H1 (cell line): ENCODE results near the gene AAK1. TPM values are rescaled to one million over a fixed set of nuclear protein-coding genes. Genes with fewer than 3 reads are reported as not detected.

Experiments used
- CTCF ChIA-PET: fragments of 300-600 bp; sonication (Branson Sonifier 250); formaldehyde crosslinking; loops from one replicate; lab custom pipeline; 2021; ENCODE audit not compliant: partially characterized antibody; lab: Charles Lee
- POLR2A ChIA-PET: fragments of 300-600 bp; sonication (Branson Sonifier 250); formaldehyde crosslinking; loops from one replicate; lab custom pipeline; 2021; ENCODE audit warnings: inconsistent platforms; ENCODE audit not compliant: partially characterized antibody; lab: Charles Lee
- DNase-seq, 2 experiments: peaks; one replicate each; pipeline versions ENCODE4 v3.0.0 to v3.0.0-alpha.2; 2010 to 2022; ENCODE audit warnings: low spot score in 2 of 2, low read depth in 1 of 2, mixed read lengths in 1 of 2
- FAIRE-seq: peaks from 2 replicates; lab custom pipeline; 2011; peaks lifted over from hg19 to GRCh38; lab: Jason Lieb, UNC
- H2AFZ ChIP-seq: 2 replicates; pipeline ENCODE4 v1.8.1; 2012; ENCODE audit warnings: low read length, inconsistent platforms
- H2AK5ac ChIP-seq: 2 replicates; pipeline ENCODE4 v1.6.1; 2013; ENCODE audit warnings: low read depth, low read length
- H2BK120ac ChIP-seq: replicated peaks from 2 replicates; pipeline ENCODE3; 2013; ENCODE audit warnings: low read depth, low read length, inconsistent platforms
- H2BK12ac ChIP-seq: 2 replicates; pipeline ENCODE4 v1.6.1; 2013; ENCODE audit warnings: low read depth, low read length
- H2BK15ac ChIP-seq: 2 replicates; pipeline ENCODE4 v1.6.1; 2013; ENCODE audit warnings: low read length
- H2BK20ac ChIP-seq: 2 replicates; pipeline ENCODE4 v1.6.1; 2013; ENCODE audit warnings: low read length
- H2BK5ac ChIP-seq: 2 replicates; pipeline ENCODE4 v1.6.1; 2013; ENCODE audit warnings: low read depth, low read length
- H3K14ac ChIP-seq: 2 replicates; pipeline ENCODE4 v1.6.1; 2013; ENCODE audit warnings: inconsistent platforms; ENCODE audit not compliant: insufficient read length
- H3K18ac ChIP-seq: 2 replicates; pipeline ENCODE4 v1.6.1; 2013; ENCODE audit warnings: low read length; ENCODE audit errors: extremely low read depth
- H3K23ac ChIP-seq: 2 replicates; pipeline ENCODE4 v1.6.1; 2013; ENCODE audit warnings: inconsistent platforms; ENCODE audit not compliant: insufficient read length
- H3K23me2 ChIP-seq: 2 replicates; pipeline ENCODE4 v1.6.1; 2013; ENCODE audit warnings: low read depth, low read length
- H3K27ac ChIP-seq: 2 replicates; pipeline ENCODE4 v1.6.1; 2011; ENCODE audit warnings: low read depth, low read length, inconsistent platforms
- H3K27me3 ChIP-seq, 4 experiments: replicated peaks in 1 of 4; 1 replicate in 1 of 4; 2 replicates in 3 of 4; pipeline versions ENCODE4 v1.6.1 to v1.8.1; 2011 to 2013; ENCODE audit warnings: low read length in 3 of 4, mild to moderate bottlenecking in 3 of 4, inconsistent platforms in 2 of 4, mixed read lengths in 2 of 4, moderate library complexity in 1 of 4; ENCODE audit not compliant: control insufficient read depth in 3 of 4, insufficient read depth in 3 of 4; ENCODE audit errors: extremely low read depth in 1 of 4
- H3K36me3 ChIP-seq, 4 experiments: 2 replicates each; pipeline versions ENCODE4 v1.6.1 to v1.8.1; 2011 to 2013; ENCODE audit warnings: mild to moderate bottlenecking in 4 of 4, low read length in 3 of 4, moderate library complexity in 2 of 4, control low read depth in 1 of 4, inconsistent platforms in 1 of 4; ENCODE audit not compliant: insufficient read depth in 4 of 4, control insufficient read depth in 2 of 4
- H3K4ac ChIP-seq: replicated peaks from 2 replicates; pipeline ENCODE3; 2013; ENCODE audit warnings: low read length, low read depth, mixed read lengths, inconsistent platforms; ENCODE audit not compliant: insufficient read length
- H3K4me1 ChIP-seq, 4 experiments: replicated peaks in 1 of 4; 1 replicate in 1 of 4; 2 replicates in 3 of 4; pipeline versions ENCODE4 v1.6.1 to v1.8.1; 2011 to 2013; ENCODE audit warnings: low read length in 3 of 4, inconsistent platforms in 2 of 4, mixed read lengths in 1 of 4; ENCODE audit not compliant: insufficient read depth in 4 of 4, control insufficient read depth in 3 of 4
- H3K4me2 ChIP-seq, 2 experiments: 2 replicates each; pipeline versions ENCODE4 v1.6.1 to v1.8.1; 2011 to 2013; ENCODE audit warnings: low read depth in 2 of 2, low read length in 2 of 2, control low read depth in 1 of 2, inconsistent platforms in 1 of 2, mild to moderate bottlenecking in 1 of 2; ENCODE audit not compliant: insufficient read depth in 1 of 2
- H3K4me3 ChIP-seq, 4 experiments: fragments of 200-600, 300-600 bp in 1 of 4; sonication (generic), shearing (Covaris generic), sonication (Bioruptor Twin) in 1 of 4; 2 replicates each; pipeline versions ENCODE4 v1.5.1 to v1.8.1; 2011 to 2016; ENCODE audit warnings: low read length in 4 of 4, low read depth in 3 of 4, control low read depth in 2 of 4, inconsistent platforms in 2 of 4, mild to moderate bottlenecking in 2 of 4, mixed read lengths in 1 of 4, moderate library complexity in 1 of 4; ENCODE audit not compliant: insufficient read depth in 2 of 4; ENCODE audit errors: extremely low read depth in 1 of 4
- H3K56ac ChIP-seq: replicated peaks from 2 replicates; pipeline ENCODE3; 2013; ENCODE audit warnings: low read depth, mild to moderate bottlenecking, mixed read lengths, low read length, inconsistent platforms; ENCODE audit not compliant: insufficient read length
- H3K79me1 ChIP-seq: 2 replicates; pipeline ENCODE4 v1.6.1; 2013; ENCODE audit warnings: low read depth, low read length, control low read depth
- H3K79me2 ChIP-seq, 2 experiments: 2 replicates each; pipeline versions ENCODE4 v1.6.1 to v1.8.1; 2012 to 2013; ENCODE audit warnings: low read length in 2 of 2, mild to moderate bottlenecking in 2 of 2, inconsistent platforms in 1 of 2; ENCODE audit not compliant: insufficient read depth in 2 of 2, control insufficient read depth in 1 of 2
- H3K9ac ChIP-seq, 4 experiments: replicated peaks in 1 of 4; 1 replicate in 1 of 4; 2 replicates in 3 of 4; pipeline versions ENCODE4 v1.6.1 to v1.8.1; 2011 to 2013; ENCODE audit warnings: low read depth in 3 of 4, low read length in 3 of 4, control low read depth in 2 of 4, mild to moderate bottlenecking in 2 of 4, moderate library complexity in 2 of 4, inconsistent platforms in 1 of 4; ENCODE audit errors: extremely low read depth in 1 of 4
- H3K9me3 ChIP-seq, 2 experiments: 2 replicates each; pipeline versions ENCODE4 v1.6.1 to v1.8.1; 2012 to 2013; ENCODE audit warnings: mild to moderate bottlenecking in 2 of 2, moderate library complexity in 2 of 2, control low read depth in 1 of 2, inconsistent platforms in 1 of 2, low read depth in 1 of 2, low read length in 1 of 2, mixed read lengths in 1 of 2; ENCODE audit not compliant: insufficient read depth in 2 of 2
- H4K20me1 ChIP-seq, 2 experiments: replicated peaks in 1 of 2; 2 replicates each; pipeline versions ENCODE3 to v1.8.1; 2011 to 2013; ENCODE audit warnings: inconsistent platforms in 2 of 2, low read length in 2 of 2, mild to moderate bottlenecking in 1 of 2; ENCODE audit not compliant: insufficient read depth in 2 of 2, control insufficient read depth in 1 of 2
- H4K5ac ChIP-seq: 2 replicates; pipeline ENCODE4 v1.6.1; 2013; ENCODE audit warnings: low read length, low read depth, mixed read lengths, inconsistent platforms; ENCODE audit not compliant: insufficient read length
- H4K8ac ChIP-seq: 2 replicates; pipeline ENCODE4 v1.8.0; 2013; ENCODE audit warnings: mild to moderate bottlenecking, moderate library complexity, low read length, inconsistent platforms; ENCODE audit not compliant: insufficient read depth; ENCODE audit errors: extremely low read depth
- H4K91ac ChIP-seq: replicated peaks from 2 replicates; pipeline ENCODE3; 2013; ENCODE audit warnings: low read length, mixed read lengths, inconsistent platforms; ENCODE audit not compliant: insufficient read length
- BACH1 ChIP-seq: IDR thresholded peaks from 2 replicates; pipeline ENCODE4 v1.6.1; 2012; ENCODE audit warnings: low read length, improper control_type of control experiment
- CREB1 ChIP-seq: IDR thresholded peaks from 2 replicates; pipeline ENCODE4 v1.6.1; 2012; ENCODE audit warnings: inconsistent platforms
- EZH2 ChIP-seq: fragments of 200-600 bp; sonication (generic); IDR thresholded peaks from 2 replicates; pipeline ENCODE4 v1.7.1; 2012; ENCODE audit warnings: low read depth, mild to moderate bottlenecking, moderate library complexity, low read length, inconsistent platforms; ENCODE audit not compliant: severe bottlenecking
- POU5F1 ChIP-seq: IDR thresholded peaks from 2 replicates; pipeline ENCODE4 v1.6.1; 2011; ENCODE audit warnings: low read depth, mild to moderate bottlenecking, low read length, moderate library complexity
- SIX5 ChIP-seq: IDR thresholded peaks from 2 replicates; pipeline ENCODE4 v1.6.1; 2011; ENCODE audit warnings: mild to moderate bottlenecking, low read depth, low read length
- WGBS, 2 experiments: shearing (Covaris generic) in 1 of 2; methylation state at CpG; one replicate each; pipeline versions ENCODE4 v1.1.6 to v1.1.7; 2013 to 2015; ENCODE audit warnings: low lambda C conversion rate in 2 of 2, mixed read lengths in 2 of 2, inconsistent platforms in 1 of 2, low coverage in 1 of 2, missing lambda C conversion rate in 1 of 2; ENCODE audit not compliant: insufficient replicate concordance in 2 of 2, insufficient coverage in 1 of 2, insufficient read length in 1 of 2; ENCODE audit errors: extremely low coverage in 1 of 2, missing lambda C conversion rate in 1 of 2; 5-methylcytosine and 5-hydroxymethylcytosine counted together
- polyA plus RNA-seq, 7 experiments: library from polyadenylated mRNA; depleted of rRNA in 3 of 7; stranded (reverse) in 5 of 7; unstranded in 2 of 7; fragments of >200 nt in 5 of 7; fragments of 200-250 nt in 2 of 7; gene quantifications; 1 replicate in 5 of 7; 2 replicates in 1 of 7; 4 replicates in 1 of 7; pipeline versions ENCODE4 v1.2.1 to v1.2.3, GENCODE V29; 2011 to 2013; ENCODE audit warnings: missing spikeins in 2 of 7, mixed read lengths in 2 of 7
- total RNA-seq: library from RNA; stranded (reverse); fragmentation: NEBNext Ultra II Directional; extraction: Animal tissue kit (Norgen Biotek cat#: 25700); gene quantifications from 2 replicates; pipeline ENCODE4 v1.2.1, GENCODE V29; 2021

Gene AAK1
- total and polyA plus RNA-seq, 2 of the 8 experiments (the other 6 are each of a cell fraction or from before 2014, with no cell fraction given) = 10.0 to 40.5 TPM

- Histone ChIP-seq H3K79me2 (peaks cover 0 to 9% of the 10 kb centered on the region in 2 experiments; a peak in 1 of 4 replicates), H3K4me3 (no peak overlapping the region), H2BK15ac (no peak overlapping the region), H2BK12ac (no peak overlapping the region), H3K36me3 (no peaks in the 10 kb centered on the region), H4K91ac (no peak overlapping the region), H2BK120ac (no peak overlapping the region), H3K27me3 (no peaks in the 10 kb centered on the region), H3K79me1 (peaks cover 8% of the 10 kb centered on the region; the same call in 1 of the 2 replicates), H2AFZ (no peak overlapping the region), H3K56ac (no peak overlapping the region), H2AK5ac (no peak overlapping the region), H3K27ac (peak overlapping the region; percentile 16; the same call in 1 of the 2 replicates), H3K23me2 (no peaks in the 10 kb centered on the region), H3K9me3 (no peaks in the 10 kb centered on the region), H3K9ac (no peak overlapping the region), H2BK20ac (no peak overlapping the region), H4K5ac (no peak overlapping the region), H3K4me1 (peaks cover 2 to 5% (median 3%) of the 10 kb centered on the region in 4 experiments; a peak in 5 of 7 replicates), H3K4ac (no peak overlapping the region), H3K14ac (no peak overlapping the region), H2BK5ac (no peak overlapping the region), H3K18ac (peak overlapping the region; percentile 27; the same call in 1 of the 2 replicates), H4K20me1 (no peaks in the 10 kb centered on the region), H4K8ac (no peak overlapping the region), H3K23ac (no peak overlapping the region), H3K4me2 (no peak overlapping the region)
- WGBS, 2 experiments = 82% methylated on average over 8 of the region's 8 CpGs; no CpG with 5 or more reads in 1 of the 2 experiments
- TF ChIP-seq BACH1 = no peak
- TF ChIP-seq POU5F1 = no peak
- TF ChIP-seq SIX5 = no peak
- no peak for TF ChIP-seq EZH2
- TF ChIP-seq CREB1 = no peak
- no peak for FAIRE-seq
- CTCF ChIA-PET = interaction anchor here (0.6 to 1.2 kb wide), 5 partner anchors 11 to 125 kb away, joined by 3 to 11 read pairs (median 3); no protein-coding TSS in a partner anchor
- no peak for DNase-seq
- POLR2A ChIA-PET = no interaction called here
Measured at GRCh38 chr2:69589973-69590652, 53.4 kb downstream of the AAK1 start.
